Stimulated activated CD8-positive, alpha-beta memory T cell treated with anti-CD3 and anti-CD28 coated beads, Interleukin-15, amount 100 ng/mL, for 4 hours (primary cell): ENCODE measurements around the gene ZG16.
A peak's percentile ranks its signal among the peaks of the same experiment; 100 is the strongest.
"Not testable (repeated sequence)": the region's sequence is repeated elsewhere in the genome, so short reads cannot be mapped to it uniquely, and the experiment has no call there.

Source experiments
- DNase-seq, 2 donors: peaks; one replicate each; pipeline ENCODE4 v3.0.0-alpha.2; 2020; ENCODE audit warnings: low read depth in 2 of 2

ZG16 gene, protein sequence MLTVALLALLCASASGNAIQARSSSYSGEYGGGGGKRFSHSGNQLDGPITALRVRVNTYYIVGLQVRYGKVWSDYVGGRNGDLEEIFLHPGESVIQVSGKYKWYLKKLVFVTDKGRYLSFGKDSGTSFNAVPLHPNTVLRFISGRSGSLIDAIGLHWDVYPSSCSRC

DNA sequence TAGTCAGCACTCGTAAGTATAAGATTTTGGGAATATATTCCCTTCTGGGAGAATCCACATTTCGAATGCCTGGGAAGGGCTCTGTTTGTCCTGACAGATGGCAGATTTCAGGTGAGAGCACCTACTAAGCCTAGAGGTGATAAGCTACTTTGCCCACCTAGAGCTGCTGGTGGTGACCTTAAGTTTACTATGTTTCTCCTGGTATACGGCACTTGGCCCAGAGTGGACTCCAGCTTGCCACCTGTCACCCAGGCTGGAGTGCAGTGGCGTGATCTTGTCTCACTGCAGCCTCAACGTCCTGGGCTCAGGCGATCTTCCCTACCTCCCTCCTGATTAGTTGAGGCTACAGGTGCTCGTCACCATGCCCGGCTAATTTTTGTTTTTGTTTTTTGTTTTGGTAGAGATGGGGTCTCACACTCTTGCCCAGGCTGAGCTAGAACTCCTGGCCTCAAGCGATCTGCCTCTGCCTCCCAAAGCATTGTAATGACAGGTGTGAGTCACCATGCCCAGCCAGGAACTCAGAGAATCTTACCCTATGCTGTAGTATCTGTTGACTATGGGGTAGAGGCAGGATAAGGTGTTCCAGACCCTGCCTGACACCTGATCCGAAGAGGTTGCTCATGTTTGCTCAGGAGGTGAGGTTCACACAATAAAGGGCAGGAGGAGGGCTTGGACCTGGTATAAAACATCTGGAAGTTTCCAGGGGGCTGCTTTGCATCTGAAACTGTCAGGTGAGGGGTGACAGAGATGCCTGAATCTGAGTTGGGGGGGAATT, at the start of gene ZG16:
Gene ZG16, plus strand, starts transcription at position 681 of the 775 bp plus-strand sequence. CDS start 1,011 bp downstream, outside the sequence.
- no peak for DNase-seq

DNA sequence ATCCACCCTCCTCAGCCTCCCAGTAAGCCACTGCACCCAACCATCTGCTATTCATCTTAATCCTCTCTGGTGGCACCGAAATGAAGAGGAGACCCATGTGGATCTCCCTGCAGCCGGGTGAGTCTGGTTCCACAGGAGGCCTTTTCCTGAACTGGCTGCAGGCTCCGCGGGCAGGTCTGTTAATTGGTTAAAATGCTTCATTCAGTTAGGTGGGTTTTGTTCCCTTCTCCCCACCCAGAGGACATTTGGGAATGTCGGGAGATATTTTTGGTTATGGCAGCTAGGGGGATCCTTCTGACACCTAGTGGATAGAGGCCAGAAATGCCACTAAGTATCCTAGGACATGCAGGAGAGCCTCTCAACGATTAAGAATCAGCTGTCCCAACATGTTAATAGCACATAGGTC, 48.9 kb upstream of the ZG16 start:
- DNase-seq, result no peak

DNA sequence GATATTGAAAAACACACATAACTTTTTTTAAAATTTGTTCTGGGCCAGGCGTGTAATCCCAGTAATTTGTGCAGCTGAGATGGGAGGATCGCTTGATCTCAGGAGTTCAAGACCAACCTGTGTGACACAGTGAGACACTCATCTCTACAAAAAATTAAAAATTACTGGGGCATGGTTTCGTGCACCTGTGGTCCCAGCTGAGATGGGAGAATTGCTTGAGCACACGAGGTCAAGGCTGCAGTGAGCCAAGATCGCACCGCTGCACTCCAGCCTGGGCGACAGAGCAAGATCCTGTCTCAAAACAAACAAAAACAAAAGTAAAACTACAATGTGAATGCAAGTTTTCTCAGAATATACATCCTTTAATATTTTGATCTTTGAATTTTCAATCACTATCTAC, 47.4 kb upstream of the ZG16 start:
- DNase-seq, result no peak

DNA sequence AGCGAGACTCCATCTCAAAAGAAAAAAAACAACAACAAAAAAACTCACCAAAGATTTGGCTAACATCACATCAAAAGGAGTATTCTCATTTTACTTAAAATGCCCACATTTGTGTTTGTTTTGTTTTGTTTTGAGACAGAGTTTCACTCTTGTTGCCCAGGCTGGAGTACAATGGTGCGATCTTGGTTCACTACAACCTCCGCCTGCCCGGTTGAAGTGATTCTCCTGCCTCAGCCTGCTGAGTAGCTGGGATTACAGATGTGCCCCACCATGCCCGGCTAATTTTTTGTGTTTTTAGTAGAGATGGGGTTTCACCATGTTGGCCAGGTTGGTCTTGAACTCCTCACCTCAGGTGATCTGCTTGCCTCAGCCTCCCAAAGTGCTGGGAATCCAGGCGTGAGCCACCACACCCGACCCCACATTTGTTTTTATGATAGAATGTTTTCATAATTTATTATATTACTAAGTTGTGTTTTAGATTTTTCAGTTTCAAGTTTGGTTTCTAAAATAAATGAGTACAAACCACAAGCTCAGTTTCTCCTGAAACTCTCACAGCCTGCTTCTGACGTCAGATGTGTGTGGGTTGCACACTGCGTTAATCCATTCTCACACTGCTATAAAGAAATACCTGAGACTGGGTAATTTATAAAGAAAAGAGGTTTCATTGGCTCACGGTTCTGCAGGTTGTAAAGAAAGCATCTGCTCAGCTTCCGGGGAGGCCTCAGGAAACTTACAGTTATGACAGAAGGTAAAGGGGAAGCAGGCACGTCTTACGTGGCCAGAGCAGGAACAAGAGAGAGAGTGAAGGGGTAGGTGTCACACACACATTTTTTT, 46.1 kb upstream of the ZG16 start:
- DNase-seq, result peak in 1 of 2 donors; percentile 36

DNA sequence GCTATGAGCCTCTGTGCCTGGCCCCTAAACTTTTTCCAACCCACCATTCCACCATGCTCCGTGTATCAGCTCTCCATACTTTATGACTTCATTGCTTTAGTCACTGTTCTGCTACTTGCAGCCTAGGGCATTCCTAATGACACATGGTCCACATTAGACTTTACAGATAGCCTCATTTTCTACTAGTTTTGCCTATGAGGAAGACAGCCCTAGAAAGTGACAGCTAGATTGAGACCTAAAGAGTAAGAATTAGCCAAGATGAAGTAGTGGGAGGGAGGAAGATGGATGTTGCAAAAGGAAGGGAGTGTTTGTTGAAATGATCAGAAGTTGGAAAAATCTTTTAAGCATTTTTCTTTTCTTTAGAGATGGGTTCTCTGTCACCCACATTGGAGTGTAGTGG, 43.3 kb upstream of the ZG16 start:
- DNase-seq, result no peak

DNA sequence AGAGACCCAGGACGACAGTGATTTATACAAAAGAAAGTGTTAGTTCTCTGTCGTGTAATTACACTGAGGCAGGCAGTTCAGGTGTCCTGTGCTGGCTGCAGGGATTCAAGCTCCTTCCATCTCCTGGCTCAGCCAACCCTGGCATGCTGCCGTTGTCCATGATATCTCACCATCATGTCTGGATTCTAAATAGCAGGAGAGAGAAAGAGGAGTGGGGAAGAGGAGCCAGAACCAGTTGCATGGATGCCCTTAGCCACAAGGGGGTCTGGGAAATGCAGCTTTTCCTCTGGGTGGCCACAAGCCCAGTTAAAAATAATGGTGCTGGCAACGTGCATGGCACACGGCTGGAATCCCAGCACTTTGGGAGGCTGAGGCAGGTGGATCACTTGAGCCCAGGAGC, 41.9 kb upstream of the ZG16 start:
- no peak for DNase-seq

DNA sequence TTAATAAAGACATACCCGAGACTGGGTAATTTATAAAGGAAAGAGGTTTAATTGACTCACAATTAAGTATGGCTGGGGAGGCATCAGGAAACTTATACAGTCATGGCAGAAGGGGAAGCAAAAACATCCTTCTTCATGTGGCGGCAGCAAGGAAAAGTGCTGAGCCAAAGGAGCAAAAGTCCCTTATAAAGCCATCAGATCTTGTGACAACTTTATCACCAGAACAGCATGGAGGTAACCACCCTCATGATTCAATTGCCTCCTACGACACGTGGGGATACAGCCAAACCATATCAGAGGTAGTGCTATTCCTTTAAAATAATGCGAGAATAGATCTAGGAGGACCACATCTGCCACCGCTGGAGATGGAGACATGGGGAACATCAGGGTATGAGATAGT, 41.3 kb upstream of the ZG16 start:
- DNase-seq, result no peak

DNA sequence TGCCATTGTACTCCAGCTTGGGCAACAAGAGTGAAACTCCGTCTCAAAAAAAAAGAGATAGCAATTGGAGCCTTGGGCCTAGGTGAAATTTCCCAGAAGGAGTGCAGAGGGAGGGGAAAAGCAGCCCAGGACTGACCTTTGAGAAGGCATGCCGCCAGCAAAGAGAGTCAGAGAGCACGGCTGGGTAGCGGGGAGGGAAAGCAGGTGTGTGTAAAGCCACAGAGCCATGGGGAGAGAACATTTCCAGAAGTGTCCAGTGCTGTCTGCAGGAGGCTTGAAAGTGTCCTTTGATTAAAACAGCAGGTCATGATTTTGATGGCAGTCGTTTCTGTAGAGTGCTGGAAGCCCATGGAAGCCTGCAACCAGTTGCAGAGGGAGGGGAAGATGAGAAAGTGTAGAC, 40.3 kb upstream of the ZG16 start:
- no peak for DNase-seq

DNA sequence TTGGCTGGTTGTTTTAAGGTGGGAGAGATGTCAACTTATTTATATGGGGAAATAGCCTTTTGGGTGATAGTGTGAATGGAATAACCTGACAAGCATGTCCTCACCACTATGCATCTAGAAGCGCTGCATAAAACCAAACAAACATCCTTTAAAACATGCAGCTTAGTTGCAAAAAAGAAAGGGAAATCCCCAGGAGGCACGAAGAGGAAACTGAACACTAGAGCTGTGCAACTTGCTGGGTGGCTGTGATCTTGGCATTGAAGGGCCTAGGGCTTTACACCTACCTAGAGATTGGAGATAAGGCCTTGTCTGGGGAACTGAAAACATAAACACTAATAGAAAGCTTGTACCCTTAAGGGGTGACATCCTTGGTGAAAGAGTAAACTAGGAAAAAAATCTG, 39.5 kb upstream of the ZG16 start:
- DNase-seq, result no peak

DNA sequence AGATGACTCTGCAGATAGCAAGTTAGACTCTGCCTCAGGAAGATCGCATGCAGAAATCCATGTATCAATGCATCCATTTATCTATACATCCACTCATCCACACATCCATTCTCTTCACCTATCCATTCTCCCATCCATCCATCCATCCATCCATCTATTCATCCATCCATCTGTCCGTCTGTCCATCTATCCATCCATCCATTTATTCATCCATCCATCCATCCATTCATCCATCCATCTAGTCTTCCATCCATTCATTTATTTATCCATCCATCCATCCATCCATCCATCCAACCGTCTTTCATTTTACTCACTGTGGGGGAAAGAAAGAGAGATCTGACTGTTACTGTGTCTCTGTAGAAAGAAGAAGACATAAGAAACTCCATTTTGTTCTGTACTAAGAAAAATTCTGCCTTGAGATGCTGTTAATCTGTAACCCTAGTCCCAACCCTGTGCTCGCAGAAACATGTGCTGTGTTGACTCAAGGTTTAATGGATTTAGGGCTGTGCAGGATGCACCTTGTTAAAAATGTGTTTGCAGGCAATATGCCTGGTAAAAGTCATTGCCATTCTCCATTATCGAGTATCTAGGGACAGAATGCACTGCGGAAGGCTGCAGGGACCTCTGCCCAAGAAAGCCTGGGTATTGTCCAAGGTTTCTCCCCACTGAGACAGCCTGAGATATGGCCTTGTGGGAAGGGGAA, 38.0 kb upstream of the ZG16 start:
- DNase-seq, result not testable (repeated sequence)

DNA sequence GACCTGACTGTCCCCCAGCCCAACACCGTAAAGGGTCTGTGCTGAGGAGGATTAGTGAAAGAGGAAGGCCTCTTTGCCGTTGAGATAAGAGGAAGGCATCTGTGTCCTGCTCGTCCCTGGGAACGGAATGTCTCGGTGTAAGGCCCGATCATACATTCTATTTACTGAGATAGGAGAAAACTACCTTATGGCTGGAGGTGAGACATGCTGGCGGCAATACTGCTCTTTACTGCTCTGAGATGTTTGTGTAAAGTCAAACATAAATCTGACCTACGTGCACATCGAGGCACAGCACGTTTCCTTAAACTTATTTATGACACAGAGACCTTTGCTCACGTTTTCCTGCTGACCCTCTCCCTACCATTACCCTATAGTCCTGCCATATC, 37.4 kb upstream of the ZG16 start:
- not testable (repeated sequence) for DNase-seq

DNA sequence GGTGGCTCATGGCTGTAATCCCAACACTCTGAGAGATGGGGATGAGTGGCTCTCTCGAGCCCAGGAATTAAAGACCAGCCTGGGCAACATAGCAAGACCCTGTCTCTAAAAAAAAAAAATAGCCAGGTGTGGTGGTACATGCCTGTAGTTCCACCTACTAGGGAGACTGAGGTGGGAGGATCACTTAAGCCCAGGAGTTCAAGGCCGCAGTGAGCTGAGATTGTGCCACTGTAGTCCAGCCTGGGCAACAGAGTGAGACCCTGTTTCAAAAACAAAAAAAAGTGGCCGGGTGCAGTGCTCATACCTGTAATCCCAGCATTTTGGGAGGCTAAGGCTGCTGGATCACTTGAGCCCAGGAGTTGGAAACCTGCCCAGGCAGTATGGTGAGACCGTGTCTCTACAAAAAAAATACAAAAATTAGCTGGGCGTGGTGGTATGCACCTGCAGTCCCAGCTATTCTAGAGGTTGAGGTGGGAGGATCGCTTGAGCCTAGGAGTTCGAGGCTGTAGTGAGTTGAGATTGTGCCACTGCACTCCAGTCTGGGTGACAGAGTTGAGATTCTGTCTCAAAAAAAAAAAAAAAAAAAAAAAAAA, 35.3 kb upstream of the ZG16 start:
- no peak for DNase-seq

DNA sequence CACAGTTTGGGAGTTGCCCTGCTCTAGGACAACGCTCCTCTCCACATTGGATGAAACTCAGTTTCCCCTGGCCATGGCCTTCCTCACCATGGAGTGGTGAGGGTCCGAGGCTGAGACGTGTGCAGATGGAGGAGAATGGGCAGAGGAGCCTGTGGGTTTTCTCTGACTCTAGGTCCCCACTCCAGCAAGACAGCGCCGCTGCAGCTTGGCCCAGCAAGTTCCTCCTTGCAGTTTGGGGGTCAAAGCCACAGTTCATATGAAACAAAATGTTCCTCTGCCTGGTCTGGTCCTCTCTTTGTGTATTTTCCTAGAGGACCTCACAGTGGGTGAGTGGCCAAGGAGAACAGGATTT, 34.6 kb upstream of the ZG16 start:
- no peak for DNase-seq

DNA sequence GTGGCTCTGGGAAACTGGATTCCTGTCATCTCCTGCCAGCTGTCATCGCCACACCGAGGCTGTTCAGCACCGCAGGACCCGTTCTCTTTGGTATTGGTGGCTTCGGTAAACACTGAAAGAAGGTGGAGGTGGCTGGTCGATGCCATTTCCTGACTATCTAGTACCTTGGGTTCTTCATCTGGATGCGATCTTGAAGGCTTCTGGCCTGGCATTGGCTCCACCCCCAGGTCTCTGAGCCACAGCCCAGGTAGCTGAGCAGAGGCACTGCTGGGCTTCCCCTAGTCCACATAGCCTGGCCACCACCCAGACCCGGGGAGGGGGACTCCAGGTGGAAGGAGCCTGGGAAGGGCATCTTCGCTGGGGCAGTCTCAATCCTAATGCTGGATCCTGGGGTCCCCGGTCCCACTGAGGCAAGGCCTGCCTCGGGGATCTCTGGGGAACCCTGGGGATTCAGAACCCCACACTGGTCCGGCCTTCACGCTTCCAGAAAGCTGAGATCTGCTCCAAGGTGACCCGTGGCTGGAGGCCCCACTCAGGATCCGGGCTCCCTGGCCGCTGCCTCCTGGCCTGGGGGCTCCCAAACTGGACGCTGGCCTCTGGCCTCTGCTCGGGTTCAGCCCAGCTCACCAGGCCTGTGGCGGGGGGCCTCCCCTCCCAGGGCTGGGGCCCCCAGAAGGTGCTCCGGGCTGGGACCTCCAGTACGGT, 34.1 kb upstream of the ZG16 start:
- no peak for DNase-seq

DNA sequence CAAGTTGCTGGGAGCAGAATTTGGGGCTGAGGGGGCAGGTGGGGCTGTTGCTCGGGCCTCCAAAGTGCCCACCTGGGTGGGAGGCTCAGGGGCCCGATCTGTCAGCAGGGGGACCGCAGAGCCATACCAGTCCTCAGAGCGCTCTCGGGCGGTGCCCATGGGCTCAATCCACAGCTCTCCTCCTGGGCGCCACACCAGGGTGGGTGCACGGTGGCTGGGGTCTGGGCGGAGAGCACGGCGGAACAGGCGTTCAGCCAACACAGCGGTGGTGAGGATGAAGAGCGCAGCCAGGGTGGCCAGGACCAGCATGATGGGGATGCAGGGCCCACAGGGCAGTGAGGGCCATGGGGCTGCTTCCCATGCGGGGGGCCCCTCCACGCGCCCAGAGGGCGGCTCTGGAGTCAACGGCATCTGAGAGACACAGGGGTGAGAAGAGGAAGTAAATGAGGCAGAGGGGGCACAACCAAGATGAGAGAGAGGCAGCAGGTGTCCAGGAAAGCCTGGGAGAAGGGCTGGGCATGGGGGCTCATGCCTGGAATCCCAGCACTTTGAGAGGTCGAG, 33.4 kb upstream of the ZG16 start:
- DNase-seq, result no peak

DNA sequence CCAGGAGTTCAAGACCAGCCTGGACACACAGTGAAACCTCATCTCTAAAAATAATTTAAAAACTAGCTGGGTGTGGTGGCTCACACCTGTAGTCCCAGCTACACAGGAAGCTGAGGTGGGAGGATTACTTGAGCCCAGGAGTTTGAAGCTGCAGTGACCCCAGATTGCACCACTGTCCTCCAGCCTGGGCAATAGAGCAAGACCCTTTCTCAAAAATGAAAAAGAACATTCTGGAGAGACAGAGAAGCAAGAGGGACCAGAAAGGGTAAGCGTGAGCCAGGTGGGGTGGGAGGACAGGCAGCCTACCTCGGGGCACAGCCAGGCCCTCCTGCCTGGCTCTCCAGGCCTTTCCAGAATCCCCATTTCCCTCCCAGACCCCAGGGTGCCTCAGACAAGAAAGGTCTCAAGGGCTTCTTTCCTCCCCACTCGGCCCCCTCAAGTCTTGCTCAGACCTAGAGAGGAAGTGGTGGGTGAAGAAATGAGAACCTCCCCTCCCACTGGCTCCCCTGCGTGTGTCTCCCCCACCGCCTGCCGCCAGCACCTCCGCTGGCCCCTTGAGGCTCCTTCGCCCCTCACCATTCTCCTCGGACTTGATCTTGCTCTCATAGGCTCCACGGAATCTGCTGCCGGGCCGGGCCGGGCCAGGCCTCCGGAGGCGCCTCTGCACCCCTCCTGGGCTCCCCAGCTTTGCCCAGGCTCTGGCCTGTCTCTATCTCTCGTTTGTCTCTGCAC, 32.8 kb upstream of the ZG16 start:
- peak in 1 of 2 donors; percentile 23 for DNase-seq

DNA sequence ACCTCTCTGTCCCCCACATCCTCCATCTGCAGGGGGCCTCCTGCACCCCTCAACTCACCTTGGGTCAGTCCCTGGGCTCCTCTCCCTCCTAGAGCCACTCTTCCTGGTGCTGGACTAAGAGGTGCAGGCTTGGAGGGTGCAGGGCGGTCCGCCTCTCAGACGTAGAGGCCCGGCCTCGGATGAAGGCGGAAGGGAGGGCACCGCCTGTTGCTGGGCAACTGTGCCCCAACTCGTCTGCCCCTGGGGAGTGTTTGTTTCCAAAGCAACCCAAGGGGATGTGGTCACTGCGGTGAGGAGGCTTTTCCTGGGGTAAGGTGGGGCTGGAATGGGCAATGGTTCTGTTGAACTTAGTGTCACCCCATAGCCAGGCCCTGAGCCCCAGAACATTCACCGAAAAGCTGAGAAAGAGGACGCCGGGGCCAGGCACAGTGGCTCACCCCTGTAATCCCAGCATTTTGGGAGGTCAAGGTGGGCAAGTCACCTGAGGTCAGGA, 32.2 kb upstream of the ZG16 start, which contains the start of gene C16orf54:
Gene C16orf54, minus strand, starts transcription at position 138 of the 493 bp plus-strand sequence. CDS start 1,039 bp downstream, outside the sequence.
- DNase-seq, result peak; percentile 71 to 80

DNA sequence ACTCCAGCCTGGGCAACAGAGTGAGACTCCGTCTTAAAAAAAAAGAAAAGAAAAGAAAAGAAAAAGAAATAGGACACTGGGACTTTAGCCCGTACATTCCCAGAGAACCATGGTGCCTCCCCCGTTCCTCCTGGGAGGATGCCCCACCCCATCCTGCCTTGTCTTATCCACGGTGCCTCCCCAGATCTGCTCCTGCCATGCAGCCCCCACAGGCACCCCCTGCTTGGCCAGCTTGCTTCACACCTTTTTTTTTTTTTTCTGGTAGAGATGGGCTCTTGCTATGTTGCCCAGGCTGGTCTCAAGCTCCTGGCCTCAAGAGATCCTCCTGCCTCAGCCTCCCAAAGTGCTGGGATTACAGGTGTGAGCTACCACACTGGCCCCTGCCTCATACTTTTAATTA, 31.5 kb upstream of the ZG16 start:
- DNase-seq, result not testable (repeated sequence)

DNA sequence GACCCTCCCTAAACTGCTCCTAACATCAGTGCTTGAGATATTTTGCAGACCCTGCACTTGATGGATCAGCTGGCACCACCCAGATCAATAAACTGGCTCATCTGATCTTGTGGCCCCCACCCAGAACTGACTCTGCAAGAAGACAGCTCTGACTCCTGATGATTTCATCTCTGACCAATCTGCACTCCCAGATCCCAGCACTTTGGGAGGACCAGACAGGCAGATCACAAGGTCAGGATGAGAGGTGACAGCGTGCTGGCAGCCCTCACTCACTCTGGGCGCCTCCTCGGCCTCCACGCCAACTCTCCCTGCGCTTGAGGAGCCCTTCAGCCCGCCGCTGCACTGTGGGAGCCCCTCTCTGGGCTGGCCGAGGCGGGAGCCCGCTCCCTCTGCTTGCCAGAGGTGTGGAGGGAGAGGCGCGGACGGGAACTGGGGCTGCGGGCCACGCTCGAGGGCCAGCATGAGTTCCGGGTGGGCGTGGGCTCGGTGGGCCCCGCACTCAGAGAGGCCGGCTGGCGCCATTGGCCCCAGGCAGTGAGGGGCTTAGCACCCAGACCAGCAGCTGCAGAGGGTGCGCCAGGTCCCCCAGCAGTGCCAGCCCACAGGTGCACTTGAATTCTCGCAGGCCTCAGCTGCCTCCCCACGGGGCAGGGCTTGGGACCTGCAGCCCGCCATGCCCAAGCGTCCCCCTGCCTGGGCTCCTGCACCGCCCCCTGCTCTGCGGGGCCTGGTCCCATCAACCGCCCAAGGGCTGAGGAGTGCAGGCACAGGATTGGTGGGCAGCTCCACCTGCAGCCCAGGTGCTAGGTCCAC, 29.9 kb upstream of the ZG16 start:
- DNase-seq, result no peak
